ENCODE results near the gene DOHH.

Gene DOHH

DNA sequence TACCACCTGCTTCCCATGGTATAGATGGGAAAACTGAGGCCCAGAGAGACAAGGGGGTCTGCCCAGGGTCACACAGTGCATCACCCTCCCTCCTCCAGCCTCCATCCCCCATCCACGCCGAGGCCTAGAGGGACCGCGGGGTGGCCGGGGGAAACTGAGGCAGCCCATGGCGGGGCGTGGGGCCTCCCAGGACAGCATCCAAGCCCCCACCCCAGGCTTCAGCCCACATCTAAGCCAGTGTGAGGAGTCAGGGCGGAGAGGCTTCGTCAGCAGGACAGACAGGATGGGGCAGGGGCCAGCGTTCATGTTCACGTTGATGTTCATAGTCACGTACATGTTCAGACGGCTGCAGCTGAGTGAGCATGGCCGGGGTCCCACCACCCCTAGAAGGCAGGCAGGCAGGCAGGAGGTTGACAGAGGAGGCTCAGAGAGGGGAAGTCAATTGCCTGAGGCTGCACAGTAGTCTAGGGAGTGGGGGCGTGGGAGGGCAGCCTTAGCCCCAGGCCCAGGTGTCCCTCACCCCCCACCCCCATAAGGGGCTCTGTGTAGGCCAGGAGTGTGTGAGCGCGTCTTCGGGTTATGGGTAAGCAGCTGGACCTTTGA is 43.4 kb downstream of the DOHH start:
- no peak overlapping the region for H3K4me3 ChIP-seq (ENCODE audit: low read length)
- H2AFZ ChIP-seq (ENCODE audit: low read length): no peak overlapping the region
- no peaks in the 10 kb centered on the region for H3K9me3 ChIP-seq (replicated peaks; ENCODE audit: insufficient read depth, low read length)
- peaks cover 19% of the 10 kb centered on the region for H3K4me1 ChIP-seq (ENCODE audit: low read length)
- no peak overlapping the region for H3K9ac ChIP-seq (ENCODE audit: low read length)
- no peak overlapping the region for H3K27ac ChIP-seq (ENCODE audit: low read length)
- H3K36me3 ChIP-seq (replicated peaks; ENCODE audit: insufficient read depth, low read length): no peaks in the 10 kb centered on the region
- H3F3A ChIP-seq (ENCODE audit: insufficient read depth, low read length): no peaks in the 10 kb centered on the region
- no peak for DNase-seq
- H3K79me2 ChIP-seq (ENCODE audit: low read length): no peaks in the 10 kb centered on the region
- H3K9me2 ChIP-seq (replicated peaks; ENCODE audit: insufficient read depth, low read length): no peaks in the 10 kb centered on the region
- TF ChIP-seq EZH2phosphoT487 (IDR thresholded peaks at IDR 0.05; ENCODE audit: low read length) (no peak), EZH2 (optimal IDR thresholded peaks at IDR 0.05; ENCODE audit: low read depth, low read length) (no peak), CTCF (IDR thresholded peaks at IDR 0.05; ENCODE audit: low read length) (no peak)
- H4K20me1 ChIP-seq (ENCODE audit: insufficient read depth, low read length): no peaks in the 10 kb centered on the region
- no peak overlapping the region for H3K4me2 ChIP-seq (ENCODE audit: low read depth, low read length)
- peaks cover 91% of the 10 kb centered on the region for H3K27me3 ChIP-seq (replicated peaks; ENCODE audit: insufficient read depth, low read length)

GRCh38 chr19:3455960-3456601 is 44.4 kb downstream of the DOHH start:
- no peaks in the 10 kb centered on the region for H3K79me2 ChIP-seq (ENCODE audit: low read length)
- H3K27ac ChIP-seq (ENCODE audit: low read length): no peak overlapping the region
- H3K9ac ChIP-seq (ENCODE audit: low read length): no peak overlapping the region
- TF ChIP-seq EZH2 (optimal IDR thresholded peaks at IDR 0.05; ENCODE audit: low read depth, low read length): no peak
- TF ChIP-seq CTCF (IDR thresholded peaks at IDR 0.05; ENCODE audit: low read length): no peak
- no peak for TF ChIP-seq EZH2phosphoT487 (IDR thresholded peaks at IDR 0.05; ENCODE audit: low read length)
- H3K36me3 ChIP-seq (replicated peaks; ENCODE audit: insufficient read depth, low read length): no peaks in the 10 kb centered on the region
- no peaks in the 10 kb centered on the region for H3K9me3 ChIP-seq (replicated peaks; ENCODE audit: insufficient read depth, low read length)
- no peak for DNase-seq
- no peak overlapping the region for H2AFZ ChIP-seq (ENCODE audit: low read length)
- H3K4me2 ChIP-seq (ENCODE audit: low read depth, low read length): no peak overlapping the region
- H4K20me1 ChIP-seq (ENCODE audit: insufficient read depth, low read length): no peaks in the 10 kb centered on the region
- H3F3A ChIP-seq (ENCODE audit: insufficient read depth, low read length): no peaks in the 10 kb centered on the region
- no peaks in the 10 kb centered on the region for H3K9me2 ChIP-seq (replicated peaks; ENCODE audit: insufficient read depth, low read length)
- H3K4me3 ChIP-seq (ENCODE audit: low read length): no peak overlapping the region
- peaks cover 20% of the 10 kb centered on the region for H3K4me1 ChIP-seq (ENCODE audit: low read length)
- peaks cover 88% of the 10 kb centered on the region for H3K27me3 ChIP-seq (replicated peaks; ENCODE audit: insufficient read depth, low read length)

DNA sequence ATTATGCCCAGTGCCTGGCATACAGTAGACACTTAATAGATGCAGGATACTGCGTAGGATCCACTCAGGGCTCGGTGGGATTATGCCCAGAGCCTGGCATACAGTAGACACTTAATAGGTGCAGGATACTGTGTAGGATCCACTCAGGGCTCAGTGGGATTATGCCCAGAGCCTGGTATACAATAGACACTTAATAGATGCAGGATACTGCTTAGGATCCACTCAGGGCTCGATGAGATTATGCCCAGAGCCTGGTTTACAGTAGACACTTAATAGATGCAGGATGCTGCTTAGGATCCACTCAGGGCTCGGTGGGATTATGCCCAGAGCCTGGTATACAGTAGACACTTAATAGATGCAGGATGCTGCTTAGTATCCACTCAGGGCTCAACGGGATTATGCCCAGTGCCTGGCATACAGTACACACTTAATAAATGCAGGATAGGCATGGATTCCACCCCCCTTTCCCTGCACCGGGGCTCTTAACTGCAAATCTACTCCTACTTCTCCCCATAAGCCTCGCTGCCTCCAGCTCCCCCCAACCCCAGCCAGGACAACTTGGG is 45.0 kb downstream of the DOHH start:
- Histone ChIP-seq H3K27ac (ENCODE audit: low read length) (no peak overlapping the region), H3K4me3 (ENCODE audit: low read length) (no peak overlapping the region), H3F3A (ENCODE audit: insufficient read depth, low read length) (no peaks in the 10 kb centered on the region), H3K9ac (ENCODE audit: low read length) (no peak overlapping the region), H3K79me2 (ENCODE audit: low read length) (no peaks in the 10 kb centered on the region), H3K9me3 (replicated peaks; ENCODE audit: insufficient read depth, low read length) (no peaks in the 10 kb centered on the region), H4K20me1 (ENCODE audit: insufficient read depth, low read length) (no peaks in the 10 kb centered on the region), H3K36me3 (replicated peaks; ENCODE audit: insufficient read depth, low read length) (no peaks in the 10 kb centered on the region), H3K9me2 (replicated peaks; ENCODE audit: insufficient read depth, low read length) (no peaks in the 10 kb centered on the region), H3K4me2 (ENCODE audit: low read depth, low read length) (no peak overlapping the region), H3K27me3 (replicated peaks; ENCODE audit: insufficient read depth, low read length) (peaks cover 82% of the 10 kb centered on the region), H2AFZ (ENCODE audit: low read length) (no peak overlapping the region), H3K4me1 (ENCODE audit: low read length) (peaks cover 25% of the 10 kb centered on the region)
- no peak for TF ChIP-seq EZH2phosphoT487 (IDR thresholded peaks at IDR 0.05; ENCODE audit: low read length)
- TF ChIP-seq EZH2 (optimal IDR thresholded peaks at IDR 0.05; ENCODE audit: low read depth, low read length): no peak
- TF ChIP-seq CTCF (IDR thresholded peaks at IDR 0.05; ENCODE audit: low read length): no peak
- DNase-seq: no peak

Measured in MM.1S (cell line).